CD4-positive, alpha-beta T cell treated with Interleukin-2 at 100 ng/mL for 4 hours (primary cell): ENCODE data around the gene HEPACAM.

Source experiments
- DNase-seq: peaks from one replicate; pipeline ENCODE4 v3.0.0-alpha.2; 2020; ENCODE audit warnings: low spot score

HEPACAM gene

GRCh38 chr11:124942466-124943253 is 6.8 kb upstream of the HEPACAM start:
- no peak for DNase-seq

DNA sequence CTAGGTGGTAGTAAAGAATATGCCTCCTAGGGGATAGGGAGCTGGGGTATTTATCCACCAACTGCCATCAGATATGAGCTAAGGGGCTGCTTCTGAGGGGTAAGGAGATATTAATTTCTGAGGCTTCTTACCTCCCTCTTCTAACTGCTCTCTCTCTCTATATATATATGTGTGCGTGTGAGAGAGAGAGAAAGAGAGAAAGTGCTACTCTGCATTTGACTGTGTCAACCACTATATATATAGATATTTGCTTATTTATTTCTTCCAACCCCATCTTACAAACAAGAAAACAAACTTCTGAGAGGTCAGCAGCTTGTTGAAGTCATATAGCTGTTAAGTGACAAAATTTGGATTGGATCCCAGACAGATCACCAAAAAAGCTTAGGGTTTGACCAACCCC is 5.9 kb upstream of the HEPACAM start:
- no peak for DNase-seq

GRCh38 chr11:124938970-124939369 is 3.1 kb upstream of the HEPACAM start:
- DNase-seq: no peak

DNA sequence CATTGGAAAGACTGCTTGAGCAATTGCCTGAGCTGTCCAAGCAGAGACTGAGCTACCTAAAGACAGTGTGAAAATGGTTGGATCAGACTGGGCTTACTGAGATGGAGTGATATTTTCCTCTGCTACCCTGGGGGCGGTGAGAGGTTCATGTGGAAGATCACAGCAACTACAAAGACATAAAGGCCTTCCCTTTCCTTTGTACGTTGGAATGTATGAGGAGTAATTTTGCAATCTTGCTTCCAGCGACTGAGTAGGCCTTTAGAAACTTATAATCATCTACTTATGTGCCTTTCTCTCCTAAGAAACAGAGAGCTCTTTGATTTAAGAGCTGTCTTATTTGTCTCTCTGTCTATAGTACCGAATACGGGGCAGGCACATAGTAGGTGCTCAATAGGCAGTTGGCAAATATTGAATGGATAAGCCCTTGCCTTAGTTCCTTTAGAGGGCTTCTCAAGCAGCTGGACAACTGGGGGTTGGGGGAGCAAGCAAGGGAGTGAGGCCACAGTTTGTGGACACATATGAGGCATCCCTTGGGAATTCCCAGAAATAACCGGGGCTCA is 2.4 kb upstream of the HEPACAM start:
- no peak for DNase-seq

GRCh38 chr11:124937336-124937935 is 1.6 kb upstream of the HEPACAM start:
- DNase-seq: no peak

DNA sequence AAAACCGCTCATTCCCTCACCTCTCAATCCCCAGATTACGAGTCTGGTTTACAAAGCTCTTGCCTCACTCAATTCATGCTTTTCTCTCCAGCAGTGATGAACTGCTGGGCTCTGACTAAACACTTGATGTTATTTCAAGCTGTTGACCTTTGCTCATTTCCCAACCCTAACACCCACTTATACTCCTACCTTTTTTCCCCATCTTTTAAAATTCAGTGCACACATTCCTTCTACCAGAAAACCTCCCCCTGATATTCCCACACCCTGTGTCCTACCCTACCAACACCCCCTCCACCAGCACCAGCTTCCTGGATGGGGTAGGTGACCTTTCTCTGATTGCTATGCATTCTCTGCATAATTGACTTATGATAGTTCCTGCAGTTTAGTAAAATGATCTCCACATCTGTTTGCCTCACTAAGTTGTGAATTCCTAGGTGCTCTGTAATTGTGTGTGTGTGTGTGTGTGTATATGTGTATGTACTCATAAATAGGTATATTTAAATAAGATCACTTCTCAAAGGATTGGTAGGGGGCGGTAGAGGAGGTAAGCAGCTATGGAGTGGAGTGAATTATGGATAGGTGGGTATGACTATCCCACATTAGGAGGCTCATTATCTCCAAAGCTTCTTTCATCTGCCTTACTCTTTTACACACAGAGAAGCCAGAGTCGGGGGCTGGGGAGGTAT is 842 bp downstream of the HEPACAM start:
- no peak for DNase-seq

- DNase-seq: no peak
Observed at GRCh38 chr11:124930799-124931198, 5.0 kb downstream of the HEPACAM start.

DNA sequence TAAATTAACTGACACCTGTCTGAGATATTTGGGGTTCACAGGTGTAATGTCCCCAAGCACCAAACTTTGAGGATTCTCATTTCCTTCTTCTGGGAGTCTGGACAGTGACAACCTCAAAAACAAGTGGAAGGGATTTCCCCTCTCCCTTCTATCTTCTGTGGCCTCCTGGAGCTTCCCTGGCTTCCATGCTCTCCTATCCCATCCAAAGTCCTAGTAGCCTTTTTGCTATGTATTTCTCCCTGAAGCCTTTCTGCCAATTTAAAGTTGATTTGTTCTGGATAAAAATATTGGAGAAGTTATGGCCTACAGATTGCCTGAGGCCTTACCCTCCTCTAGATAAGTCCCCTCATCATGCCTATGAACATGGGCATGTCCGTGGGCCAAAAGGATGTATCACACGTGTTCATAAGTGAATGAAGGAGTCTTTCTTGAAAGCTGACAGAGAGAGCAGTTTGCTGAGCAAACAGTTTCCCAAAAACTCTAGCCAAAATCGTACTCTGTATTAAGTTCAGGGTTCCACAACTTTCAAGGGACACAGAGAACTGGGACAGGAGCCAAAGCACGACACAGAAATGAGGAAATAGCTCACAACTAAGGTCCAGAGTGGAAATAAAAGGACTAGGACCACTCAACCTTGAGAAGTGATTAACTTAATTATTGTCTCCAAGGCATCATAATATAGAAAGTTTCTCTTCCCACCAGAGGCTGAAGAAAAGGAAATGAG is 6.7 kb downstream of the HEPACAM start:
- no peak for DNase-seq

DNA sequence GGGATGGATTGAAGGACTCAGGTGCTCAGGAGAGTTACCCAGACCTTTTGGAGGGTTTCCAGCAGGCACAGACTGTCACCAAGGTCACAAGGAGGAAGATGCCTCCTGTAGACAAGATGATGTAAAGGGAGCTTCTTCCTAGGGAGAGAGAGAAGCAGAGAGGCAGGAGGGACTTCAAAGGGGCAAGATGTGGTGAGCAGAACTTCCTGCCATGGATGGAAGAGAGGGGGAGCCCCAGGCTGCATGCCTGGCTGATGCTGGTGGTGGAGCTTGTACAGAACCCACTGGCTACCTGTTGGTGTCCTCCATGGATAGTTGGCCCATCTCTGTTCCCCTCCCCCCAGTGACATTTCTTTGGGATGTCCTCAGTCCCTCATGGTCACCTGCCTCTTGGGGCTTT is 12.6 kb downstream of the HEPACAM start:
- DNase-seq: no peak

GRCh38 chr11:124922831-124923230 is 13.0 kb downstream of the HEPACAM start:
- DNase-seq: no peak

- peak; percentile 80 for DNase-seq
Observed at GRCh38 chr11:124920870-124921609, 14.8 kb downstream of the HEPACAM start.

DNA sequence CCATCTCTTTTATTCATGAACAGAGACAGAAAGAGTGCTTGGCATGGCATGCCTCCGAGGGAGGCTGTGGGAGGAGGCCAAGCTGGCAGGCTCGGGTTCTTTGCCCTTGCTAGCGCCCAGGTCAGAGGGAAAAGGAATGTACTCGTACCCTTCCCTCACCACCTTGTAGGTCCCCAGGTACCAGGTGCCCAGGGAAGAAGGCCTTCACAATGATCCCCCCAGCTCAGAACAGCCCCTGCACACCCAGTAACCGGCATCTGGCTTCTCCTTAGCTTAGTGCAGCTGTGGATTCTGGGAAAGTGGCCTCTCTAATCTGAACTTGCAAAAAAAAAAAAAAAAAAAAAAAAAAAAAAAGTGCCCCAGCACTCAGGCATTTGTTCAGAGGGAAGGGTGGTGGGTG is 15.5 kb downstream of the HEPACAM start:
- no peak for DNase-seq

- DNase-seq: no peak
Observed at GRCh38 chr11:124919898-124920297, 15.9 kb downstream of the HEPACAM start.

DNA sequence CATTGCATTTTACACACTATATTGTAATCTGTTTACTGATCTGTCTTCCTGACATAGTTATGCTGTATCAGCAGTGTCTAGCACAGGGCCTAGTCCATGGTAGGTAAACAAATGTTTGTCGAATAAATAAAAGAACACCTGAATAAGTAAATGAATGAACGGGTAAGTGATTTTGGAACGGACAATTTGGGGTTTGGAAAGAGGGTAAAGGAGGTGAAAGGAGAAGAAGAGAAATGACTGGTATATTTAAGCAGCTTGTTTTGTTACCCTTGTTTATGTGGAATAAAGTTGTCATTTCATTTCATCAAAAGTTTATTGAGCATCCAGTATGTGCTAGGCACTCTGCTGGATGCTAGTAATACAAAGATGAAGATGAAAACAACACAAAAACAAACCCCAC is 16.9 kb downstream of the HEPACAM start, which contains the start of gene HEPN1:
TSS of gene HEPN1 (plus strand) at position 301 of the 400 bp plus-strand sequence.
- no peak for DNase-seq

- DNase-seq: no peak
Observed at GRCh38 chr11:124917115-124917637, 18.7 kb downstream of the HEPACAM start.

- DNase-seq: no peak
Observed at GRCh38 chr11:124916370-124916710, 19.5 kb downstream of the HEPACAM start.

- no peak for DNase-seq
Observed at GRCh38 chr11:124915541-124916369, 20.1 kb downstream of the HEPACAM start.

DNA sequence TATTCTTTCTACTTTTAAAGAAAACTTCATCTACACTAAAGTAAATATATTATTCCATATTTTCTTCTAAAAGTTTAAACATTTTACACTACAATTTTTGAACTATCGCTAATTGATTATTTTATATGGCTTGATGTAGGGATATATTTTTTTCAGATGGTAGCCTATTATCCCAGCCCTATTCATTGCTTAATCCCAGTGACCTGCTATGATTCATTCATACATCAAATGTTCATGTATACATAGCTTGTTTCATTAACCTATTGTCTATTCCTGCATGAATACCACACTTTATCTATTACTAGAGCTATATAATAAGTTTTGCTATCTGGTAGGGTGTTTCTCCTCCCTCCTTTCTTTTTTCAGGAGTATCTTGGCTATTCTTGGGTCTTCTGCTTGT is 33.2 kb downstream of the HEPACAM start:
- DNase-seq: no peak

DNA sequence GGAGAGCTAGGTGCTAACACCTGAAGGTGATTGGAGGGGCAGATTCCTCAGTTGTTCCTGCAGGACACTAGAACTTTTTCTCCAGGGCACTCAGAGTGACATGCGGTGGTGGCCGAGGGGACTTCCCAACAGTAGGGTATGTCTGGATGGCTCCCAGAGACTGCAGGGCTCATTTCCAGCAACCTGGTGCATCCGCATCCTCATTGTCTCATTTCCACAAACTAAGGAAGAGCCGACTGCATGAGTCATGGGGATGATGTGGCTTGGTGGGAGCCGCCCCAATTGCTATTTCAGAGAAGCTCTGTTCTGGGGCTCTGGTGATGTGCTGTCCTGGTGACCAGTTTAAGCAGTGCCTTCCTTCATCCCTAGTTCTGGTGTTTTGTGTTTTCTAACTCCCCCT is 35.4 kb downstream of the HEPACAM start:
- no peak for DNase-seq

DNA sequence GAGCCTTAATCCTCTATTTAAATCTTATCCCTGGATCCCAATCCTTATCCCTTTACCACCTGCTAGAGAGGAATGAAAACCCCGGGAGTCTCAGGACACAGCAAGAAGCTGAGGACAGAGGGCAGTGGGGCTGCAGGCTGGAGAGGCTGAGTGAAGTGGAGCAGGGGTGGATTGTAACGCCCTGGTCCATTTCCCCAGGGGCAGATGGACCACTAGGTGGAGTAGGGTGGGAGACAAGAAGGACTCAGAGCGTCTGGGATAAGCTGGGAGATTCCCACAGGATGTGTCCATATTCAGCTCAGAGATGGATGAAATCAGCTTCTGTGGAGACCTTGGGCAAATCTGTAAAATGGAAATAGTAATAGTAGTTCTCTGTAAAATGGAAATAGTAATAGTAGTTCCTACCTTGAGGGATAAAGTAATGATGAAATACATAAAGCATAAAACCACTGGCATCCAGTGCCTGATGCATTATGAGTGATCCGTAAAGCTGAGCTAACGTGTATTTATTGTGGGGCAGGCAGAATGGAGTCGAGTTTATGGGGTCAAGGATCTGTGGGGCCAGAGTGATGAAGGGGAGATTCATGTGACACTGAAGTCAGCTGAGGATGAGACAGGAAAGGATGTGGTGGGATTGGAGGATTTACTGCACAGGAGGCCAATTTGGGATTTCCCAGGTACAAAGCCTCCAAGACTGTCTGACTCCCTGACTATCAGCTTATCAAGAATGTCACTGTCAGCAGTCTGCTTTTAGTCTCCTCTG is 36.3 kb downstream of the HEPACAM start:
- DNase-seq: no peak
